NCI-H146 treated with DMSO at 0.1 percent for 48 hours (cell line): ENCODE measurements around the gene FAS.

Experiments
- DNase-seq: peaks from one replicate; lab custom pipeline; 2025; ENCODE audit not compliant: unreplicated experiment; lab: John Stamatoyannopoulos, UW

The FAS gene

GRCh38 chr10:89032141-89032891 is 41.7 kb downstream of the FAS start:
- DNase-seq, result no peak

GRCh38 chr10:89035461-89035860 is 44.9 kb downstream of the FAS start:
- DNase-seq, result no peak

- DNase-seq, result no peak
Observed at GRCh38 chr10:89037096-89037495, 46.5 kb downstream of the FAS start.

DNA sequence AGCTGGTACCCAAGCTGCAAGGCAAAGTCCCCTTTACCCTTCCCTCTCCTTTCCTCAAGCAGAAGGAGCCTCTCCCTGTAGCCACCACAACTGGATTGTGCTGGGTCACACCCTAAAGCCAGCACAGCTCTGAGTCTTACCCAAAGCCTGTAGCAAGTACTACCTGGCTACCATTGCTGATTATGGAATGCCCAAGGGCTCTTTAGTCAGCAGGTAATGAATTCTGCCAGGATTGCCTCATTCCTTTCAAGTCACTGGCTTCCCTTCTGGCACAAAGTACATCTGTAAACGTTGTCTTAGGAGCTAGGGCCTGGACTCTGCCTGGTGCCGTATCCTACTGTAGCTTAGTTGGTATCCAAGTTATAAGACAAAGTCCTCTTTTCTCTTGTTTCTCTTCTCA is 52.0 kb downstream of the FAS start:
- DNase-seq, result no peak

DNA sequence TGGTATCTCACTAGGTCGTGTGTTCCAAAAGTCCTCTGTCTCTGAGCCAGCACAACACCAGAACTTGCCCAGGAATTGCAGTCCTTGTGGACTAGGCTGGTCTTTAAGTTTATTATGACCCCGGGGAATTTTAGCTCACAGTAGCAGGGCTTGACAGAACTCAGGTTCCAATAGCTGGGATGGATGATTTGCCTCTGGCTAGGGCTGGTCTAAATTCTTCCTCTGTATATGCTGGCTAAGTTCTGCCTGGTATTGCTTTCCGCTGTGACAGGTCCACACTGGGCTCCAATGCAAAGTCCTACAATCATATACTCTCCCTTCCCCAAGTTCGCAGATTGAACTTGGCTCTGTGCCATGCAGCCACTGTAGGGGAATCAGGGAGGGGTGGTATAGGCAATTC is 52.5 kb downstream of the FAS start:
- DNase-seq, result no peak

GRCh38 chr10:89047397-89047796 is 56.8 kb downstream of the FAS start:
- DNase-seq, result no peak

DNA sequence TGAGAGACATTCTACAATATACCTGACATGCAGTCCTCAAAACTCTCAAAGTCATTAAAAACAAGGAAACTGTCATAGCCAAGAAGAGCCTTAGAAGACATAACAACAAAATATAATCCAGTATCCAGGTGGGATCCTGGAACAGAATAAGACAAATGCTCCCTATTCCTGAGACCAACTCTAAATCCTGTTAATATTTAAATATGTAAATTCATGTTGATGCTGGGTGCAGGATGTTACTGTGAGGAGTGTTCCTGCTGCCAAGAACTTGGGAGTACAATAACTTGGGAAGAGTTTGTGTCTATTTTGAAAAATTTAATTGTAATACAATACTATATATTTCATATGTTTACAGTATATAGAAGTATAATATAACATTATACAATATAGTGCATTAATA is 61.0 kb downstream of the FAS start:
- no peak for DNase-seq

DNA sequence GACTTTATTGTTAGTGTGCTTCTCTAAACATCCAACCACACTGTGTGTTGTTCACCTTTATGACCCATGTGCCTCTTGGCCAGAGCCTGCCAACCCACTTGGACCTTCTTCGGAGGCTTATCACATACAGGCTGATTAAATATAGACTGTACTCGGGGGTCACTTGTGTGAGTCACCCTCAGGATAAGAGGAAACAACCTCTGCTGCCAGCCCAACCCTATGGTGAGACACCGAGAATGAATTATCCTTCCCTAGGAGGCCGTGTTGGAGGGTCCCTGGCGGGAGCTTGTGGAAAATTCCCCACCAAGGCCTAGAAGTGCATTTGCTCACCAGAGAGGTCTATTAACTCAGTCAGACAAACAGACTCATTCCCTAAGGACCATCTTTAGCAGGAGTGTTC is 63.0 kb downstream of the FAS start:
- no peak for DNase-seq

- peak; percentile 6 for DNase-seq
Observed at GRCh38 chr10:89055159-89055558, 64.6 kb downstream of the FAS start.

GRCh38 chr10:89062861-89063260 is 72.3 kb downstream of the FAS start:
- no peak for DNase-seq

- no peak for DNase-seq
Observed at GRCh38 chr10:89063465-89063864, 72.9 kb downstream of the FAS start.

GRCh38 chr10:89064748-89065147 is 74.2 kb downstream of the FAS start:
- DNase-seq, result no peak
